Uterus (tissue), 4 donors: ENCODE measurements around the gene CPM. TPM values are rescaled to one million over a fixed set of nuclear protein-coding genes. Genes with fewer than 3 reads are reported as not detected.

ENCODE experiments used
- DNase-seq, 2 donors: peaks; one replicate each; pipeline ENCODE4 v3.0.0-alpha.2; 2019 to 2020
- H3K27ac ChIP-seq, 2 donors: fragments of 200-600 bp; sonication (generic); 1 replicate in 1 of 2; 2 replicates in 1 of 2; pipeline ENCODE4 v1.5.1; 2016 to 2018
- H3K27me3 ChIP-seq, 2 donors: fragments of 200-600 bp; sonication (generic); one replicate each; pipeline ENCODE4 v1.5.1; 2018 to 2019; ENCODE audit warnings: control low read depth in 1 of 2
- H3K36me3 ChIP-seq, 2 donors: fragments of 200-600 bp; sonication (generic); one replicate each; pipeline ENCODE4 v1.5.1; 2019; ENCODE audit warnings: control low read depth in 1 of 2
- H3K4me1 ChIP-seq, 2 donors: fragments of 200-600 bp; sonication (generic); one replicate each; pipeline ENCODE4 v1.5.1; 2018 to 2019; ENCODE audit warnings: control low read depth in 1 of 2
- H3K4me3 ChIP-seq, 2 donors: fragments of 200-600 bp; sonication (generic); 1 replicate in 1 of 2; 2 replicates in 1 of 2; pipeline ENCODE4 v1.5.1; 2018 to 2019; ENCODE audit warnings: mild to moderate bottlenecking in 1 of 2
- H3K9me3 ChIP-seq, 2 donors: fragments of 200-600 bp; sonication (generic); one replicate each; pipeline ENCODE4 v1.5.1; 2019; ENCODE audit warnings: control low read depth in 1 of 2
- CTCF ChIP-seq, 4 experiments: fragments of 200-600 bp in 2 of 4; fragments of 450-650 bp in 2 of 4; sonication (generic) in 2 of 4; IDR thresholded peaks; one replicate each; pipeline ENCODE4 v1.5.1; 2016 to 2019; ENCODE audit warnings: antibody characterized with exemption in 4 of 4, mild to moderate bottlenecking in 2 of 4, moderate library complexity in 1 of 4
- POLR2A ChIP-seq, 2 donors: fragments of 450-650 bp; IDR thresholded peaks; one replicate each; pipeline ENCODE4 v1.6.1; 2016; ENCODE audit warnings: antibody characterized with exemption in 2 of 2, mild to moderate bottlenecking in 1 of 2, moderate library complexity in 1 of 2
- intact Hi-C: fragments of 100-400 bp; cut with DNase I; formaldehyde crosslinking; loops from one replicate; pipeline ENCODE4 v1.15.1; 2023; ENCODE audit warnings: low total_unique reads
- total RNA-seq, 4 donors: library from RNA; depleted of rRNA in 3 of 4; stranded (reverse); fragments of >200 nt in 3 of 4; gene quantifications; one replicate each; pipeline versions ENCODE4 v1.1.0 to v1.2.4, GENCODE V29; 2014 to 2023
- donor health status: DM: yes; HTN: yes; CAD: no.

The CPM gene
- total RNA-seq, 4 donors from 2014 or later, result 4.4 to 20.0 (median 10.7) TPM

- H3K27me3 ChIP-seq, result no peaks in the 10 kb centered on the region
- no peak overlapping the region for H3K4me3 ChIP-seq
- intact Hi-C loops, result no loop called here
- H3K36me3 ChIP-seq, result no peaks in the 10 kb centered on the region
- no peak overlapping the region for H3K27ac ChIP-seq
- no peak for TF ChIP-seq CTCF (IDR thresholded peaks at IDR 0.05)
- TF ChIP-seq POLR2A (IDR thresholded peaks at IDR 0.05), result no peak
- H3K9me3 ChIP-seq, result no peaks in the 10 kb centered on the region
- DNase-seq, result no peak
- H3K4me1 ChIP-seq, result no peaks in the 10 kb centered on the region
Measured at GRCh38 chr12:68904351-68904962, 28.5 kb downstream of the CPM start.

- Histone ChIP-seq H3K4me1 (no peaks in the 10 kb centered on the region), H3K27me3 (no peaks in the 10 kb centered on the region), H3K36me3 (no peaks in the 10 kb centered on the region), H3K27ac (no peak overlapping the region), H3K4me3 (no peak overlapping the region), H3K9me3 (no peaks in the 10 kb centered on the region)
- DNase-seq, result no peak
- TF ChIP-seq CTCF (IDR thresholded peaks at IDR 0.05) (no peak), POLR2A (IDR thresholded peaks at IDR 0.05) (no peak)
- intact Hi-C loops, result no loop called here
Measured at GRCh38 chr12:68903511-68903910, 29.5 kb downstream of the CPM start.

- no peak overlapping the region for H3K27ac ChIP-seq
- no peak for DNase-seq
- TF ChIP-seq POLR2A (IDR thresholded peaks at IDR 0.05), result no peak
- TF ChIP-seq CTCF (IDR thresholded peaks at IDR 0.05), result no peak
- no peaks in the 10 kb centered on the region for H3K27me3 ChIP-seq
- H3K9me3 ChIP-seq, result no peaks in the 10 kb centered on the region
- H3K4me3 ChIP-seq, result no peak overlapping the region
- no peaks in the 10 kb centered on the region for H3K36me3 ChIP-seq
- intact Hi-C loops, result no loop called here
- no peaks in the 10 kb centered on the region for H3K4me1 ChIP-seq
Measured at GRCh38 chr12:68901551-68901950, 31.4 kb downstream of the CPM start.

- Histone ChIP-seq H3K4me3 (no peak overlapping the region), H3K27ac (no peak overlapping the region), H3K9me3 (no peaks in the 10 kb centered on the region), H3K4me1 (no peaks in the 10 kb centered on the region), H3K36me3 (no peaks in the 10 kb centered on the region), H3K27me3 (no peaks in the 10 kb centered on the region)
- intact Hi-C loops, result no loop called here
- no peak for DNase-seq
- no peak for TF ChIP-seq POLR2A (IDR thresholded peaks at IDR 0.05)
- TF ChIP-seq CTCF (IDR thresholded peaks at IDR 0.05), result no peak
Measured at GRCh38 chr12:68901145-68901544, 31.8 kb downstream of the CPM start.

GRCh38 chr12:68900241-68900640 is 32.7 kb downstream of the CPM start:
- TF ChIP-seq CTCF (IDR thresholded peaks at IDR 0.05) (no peak), POLR2A (IDR thresholded peaks at IDR 0.05) (no peak)
- no peaks in the 10 kb centered on the region for H3K9me3 ChIP-seq
- no peaks in the 10 kb centered on the region for H3K36me3 ChIP-seq
- no peaks in the 10 kb centered on the region for H3K27me3 ChIP-seq
- no peaks in the 10 kb centered on the region for H3K4me1 ChIP-seq
- H3K27ac ChIP-seq, result no peak overlapping the region
- DNase-seq, result no peak
- H3K4me3 ChIP-seq, result no peak overlapping the region
- intact Hi-C loops, result no loop called here
